HT1080 (cell line): ENCODE measurements around the gene CLPSL1. TPM values are rescaled to one million over a fixed set of nuclear protein-coding genes. Genes with fewer than 3 reads are reported as not detected.

Experiments
- DNase-seq: peaks from one replicate; pipeline ENCODE4 v3.0.0-alpha.2; 2015; ENCODE audit warnings: low read depth
- total RNA-seq: library from RNA; depleted of rRNA; stranded (reverse); fragments of >200 nt; shearing (Covaris generic); gene quantifications from 2 replicates; pipeline ENCODE4 v1.2.3, GENCODE V29; 2014

CLPSL1 gene
- total RNA-seq, 1 experiment from 2014 or later, result not detected

GRCh38 chr6:35795453-35796071 lies 14.7 kb downstream of the CLPSL1 start:
- no peak for DNase-seq

GRCh38 chr6:35796236-35796635 lies 15.4 kb downstream of the CLPSL1 start:
- DNase-seq, result no peak

- DNase-seq, result no peak
Measured at GRCh38 chr6:35797837-35798526, 17.2 kb downstream of the CLPSL1 start.

GRCh38 chr6:35798706-35799105 lies 17.9 kb downstream of the CLPSL1 start:
- no peak for DNase-seq

GRCh38 chr6:35801148-35801547 lies 20.3 kb downstream of the CLPSL1 start:
- no peak for DNase-seq

GRCh38 chr6:35804996-35805736 lies 24.3 kb downstream of the CLPSL1 start, which contains the start of gene LHFPL5:
LHFPL5 (plus strand) TSS chr6:35805352; CDS start chr6:35805671, 319 bp downstream.
- DNase-seq, result no peak

GRCh38 chr6:35808688-35809087 lies 27.9 kb downstream of the CLPSL1 start:
- DNase-seq, result peak; percentile 13

GRCh38 chr6:35809809-35810208 lies 29.0 kb downstream of the CLPSL1 start:
- DNase-seq, result no peak

GRCh38 chr6:35810971-35811698 lies 30.3 kb downstream of the CLPSL1 start:
- peak; percentile 63 for DNase-seq

GRCh38 chr6:35811699-35811995 lies 30.8 kb downstream of the CLPSL1 start:
- DNase-seq, result no peak

- no peak for DNase-seq
Measured at GRCh38 chr6:35817515-35817914, 36.7 kb downstream of the CLPSL1 start.

- DNase-seq, result no peak
Measured at GRCh38 chr6:35823601-35824000, 42.8 kb downstream of the CLPSL1 start.

- no peak for DNase-seq
Measured at GRCh38 chr6:35824552-35825192, 43.9 kb downstream of the CLPSL1 start.

GRCh38 chr6:35829306-35829705 lies 48.5 kb downstream of the CLPSL1 start:
- DNase-seq, result no peak

- no peak for DNase-seq
Measured at GRCh38 chr6:35831257-35832007, 50.6 kb downstream of the CLPSL1 start.

- DNase-seq, result no peak
Measured at GRCh38 chr6:35833536-35833935, 52.7 kb downstream of the CLPSL1 start.
